SH-SY5Y (cell line): ENCODE measurements around the gene ZNF317.

Experiments
- GATA2 ChIP-seq: IDR thresholded peaks from 2 replicates; pipeline ENCODE4 v1.6.1; 2011; ENCODE audit warnings: mild to moderate bottlenecking, low read depth, low read length
- GATA3 ChIP-seq: IDR thresholded peaks from 2 replicates; pipeline ENCODE4 v1.6.1; 2011; ENCODE audit warnings: low read depth, mild to moderate bottlenecking, low read length, moderate library complexity

- no peak for TF ChIP-seq GATA2
- no peak for TF ChIP-seq GATA3
Observed at GRCh38 chr19:9109959-9110358, 30.2 kb upstream of the ZNF317 start.
